OCI-LY3 (cell line): ENCODE data around the gene MED31.

Experiments
- H2AFZ ChIP-seq: fragments of 200-600, 300-600 bp; shearing (Covaris generic); 2 replicates; pipeline ENCODE4 v1.6.0; 2014; ENCODE audit warnings: antibody characterized with exemption, low read depth, low read length
- H3K27ac ChIP-seq: fragments of 200-600, 300-600 bp; sonication (generic); 2 replicates; pipeline ENCODE4 v1.5.1; 2014; ENCODE audit warnings: mild to moderate bottlenecking, low read length, moderate library complexity, mixed read lengths
- H3K27me3 ChIP-seq: fragments of 200-600, 300-600 bp; sonication (generic); 2 replicates; pipeline ENCODE4 v1.6.1; 2014; ENCODE audit warnings: low read depth, low read length, mixed read lengths
- H3K36me3 ChIP-seq: fragments of 200-600, 300-600 bp; sonication (generic); replicated peaks from 2 replicates; pipeline ENCODE3; 2014; ENCODE audit warnings: low read depth, low read length, mixed read lengths
- H3K4me1 ChIP-seq: fragments of 300-600, 200-600 bp; sonication (generic); 2 replicates; pipeline ENCODE4 v1.6.1; 2014; ENCODE audit warnings: low read length, mixed read lengths
- H3K4me2 ChIP-seq: fragments of 200-600, 300-600 bp; sonication (generic); 2 replicates; pipeline ENCODE4 v1.6.1; 2014; ENCODE audit warnings: low read length, mixed read lengths
- H3K4me3 ChIP-seq: fragments of 300-600, 200-600 bp; sonication (generic); 2 replicates; pipeline ENCODE4 v1.5.1; 2014; ENCODE audit warnings: antibody characterized with exemption, mild to moderate bottlenecking, low read length, moderate library complexity
- H3K79me2 ChIP-seq: fragments of 300-600, 200-600 bp; shearing (Covaris generic); 2 replicates; pipeline ENCODE4 v1.6.1; 2014; ENCODE audit warnings: mild to moderate bottlenecking, low read length, mixed read lengths
- H3K9ac ChIP-seq: fragments of 300-600, 200-600 bp; shearing (Covaris generic); 2 replicates; pipeline ENCODE4 v1.6.0; 2014; ENCODE audit warnings: mild to moderate bottlenecking, low read length, moderate library complexity
- H3K9me3 ChIP-seq: fragments of 200-600, 300-600 bp; shearing (Covaris generic); 2 replicates; pipeline ENCODE4 v1.6.1; 2014; ENCODE audit warnings: low read length, mixed read lengths; ENCODE audit not compliant: insufficient read depth
- H4K20me1 ChIP-seq: fragments of 200-600, 300-600 bp; sonication (generic); 2 replicates; pipeline ENCODE4 v1.6.1; 2016; ENCODE audit warnings: low read length, mixed read lengths; ENCODE audit not compliant: insufficient read depth
- CTCF ChIP-seq: fragments of 200-600, 300-600 bp; sonication (generic); IDR thresholded peaks from 2 replicates; pipeline ENCODE4 v1.5.1; 2014; ENCODE audit warnings: antibody characterized with exemption, low read length, low read depth
- EZH2phosphoT487 ChIP-seq: fragments of 200-600 bp; shearing (Covaris generic); IDR thresholded peaks from 2 replicates; pipeline ENCODE4 v1.6.1; 2018; ENCODE audit warnings: antibody characterized with exemption, mixed run types, low read depth

MED31 gene

GRCh38 chr17:6669479-6670212, 18.2 kb upstream of the MED31 start:
- Histone ChIP-seq H3K9me3 (no peaks in the 10 kb centered on the region), H3K36me3 (no peaks in the 10 kb centered on the region), H3K27me3 (no peaks in the 10 kb centered on the region), H3K4me1 (no peaks in the 10 kb centered on the region), H3K4me2 (no peak overlapping the region), H3K4me3 (no peak overlapping the region), H3K79me2 (no peaks in the 10 kb centered on the region), H4K20me1 (no peaks in the 10 kb centered on the region), H3K9ac (no peak overlapping the region), H3K27ac (no peak overlapping the region), H2AFZ (no peak overlapping the region)
- TF ChIP-seq EZH2phosphoT487, result no peak
- no peak for TF ChIP-seq CTCF

GRCh38 chr17:6668727-6669425, 17.5 kb upstream of the MED31 start:
- Histone ChIP-seq H3K9me3 (no peaks in the 10 kb centered on the region), H3K27me3 (no peaks in the 10 kb centered on the region), H3K4me1 (no peaks in the 10 kb centered on the region), H3K79me2 (no peaks in the 10 kb centered on the region), H3K36me3 (no peaks in the 10 kb centered on the region), H3K9ac (no peak overlapping the region), H2AFZ (no peak overlapping the region), H4K20me1 (no peaks in the 10 kb centered on the region), H3K4me2 (no peak overlapping the region), H3K4me3 (no peak overlapping the region), H3K27ac (no peak overlapping the region)
- no peak for TF ChIP-seq EZH2phosphoT487
- no peak for TF ChIP-seq CTCF

DNA sequence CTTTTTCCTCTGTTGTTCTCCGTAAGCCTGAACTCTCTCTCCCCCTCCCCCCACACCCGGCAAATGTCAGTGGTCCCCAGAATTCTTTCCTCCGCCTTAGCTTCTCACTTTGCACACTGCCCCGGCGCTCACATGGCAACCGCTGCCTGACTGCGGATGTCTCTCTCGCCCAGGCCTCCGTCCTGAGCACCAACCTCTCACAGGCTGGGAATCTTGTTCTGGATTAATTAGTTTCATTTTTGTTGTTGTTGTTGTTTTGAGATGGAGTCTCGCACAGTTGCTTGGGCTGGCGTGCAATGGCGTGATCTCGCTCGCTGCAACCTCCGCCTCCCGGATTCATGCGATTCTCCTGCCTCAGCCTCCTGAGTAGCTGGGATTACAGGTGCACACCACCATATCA, 16.8 kb upstream of the MED31 start:
- Histone ChIP-seq H3K4me3 (no peak overlapping the region), H2AFZ (no peak overlapping the region), H3K36me3 (no peaks in the 10 kb centered on the region), H3K9me3 (no peaks in the 10 kb centered on the region), H3K4me1 (no peaks in the 10 kb centered on the region), H3K27ac (no peak overlapping the region), H3K9ac (no peak overlapping the region), H3K79me2 (no peaks in the 10 kb centered on the region), H4K20me1 (no peaks in the 10 kb centered on the region), H3K4me2 (no peak overlapping the region), H3K27me3 (no peaks in the 10 kb centered on the region)
- TF ChIP-seq EZH2phosphoT487, result no peak
- no peak for TF ChIP-seq CTCF

- Histone ChIP-seq H3K9me3 (no peaks in the 10 kb centered on the region), H3K27ac (no peak overlapping the region), H3K79me2 (no peaks in the 10 kb centered on the region), H3K4me3 (no peak overlapping the region), H3K4me1 (no peaks in the 10 kb centered on the region), H3K36me3 (no peaks in the 10 kb centered on the region), H3K4me2 (no peak overlapping the region), H3K27me3 (no peaks in the 10 kb centered on the region), H4K20me1 (no peaks in the 10 kb centered on the region), H3K9ac (no peak overlapping the region), H2AFZ (no peak overlapping the region)
- TF ChIP-seq CTCF, result no peak
- no peak for TF ChIP-seq EZH2phosphoT487
Measured at GRCh38 chr17:6667516-6667915, 16.1 kb upstream of the MED31 start.
